Measurements from ENCODE around the gene IGSF22. TPM values are rescaled to one million over a fixed set of nuclear protein-coding genes. Genes with fewer than 3 reads are reported as not detected.

The IGSF22 gene
- total and polyA plus RNA-seq, 2 of the 8 experiments (the other 6 are each of a cell fraction or from before 2014, with no cell fraction given): 0.14 TPM; not detected in 1

DNA sequence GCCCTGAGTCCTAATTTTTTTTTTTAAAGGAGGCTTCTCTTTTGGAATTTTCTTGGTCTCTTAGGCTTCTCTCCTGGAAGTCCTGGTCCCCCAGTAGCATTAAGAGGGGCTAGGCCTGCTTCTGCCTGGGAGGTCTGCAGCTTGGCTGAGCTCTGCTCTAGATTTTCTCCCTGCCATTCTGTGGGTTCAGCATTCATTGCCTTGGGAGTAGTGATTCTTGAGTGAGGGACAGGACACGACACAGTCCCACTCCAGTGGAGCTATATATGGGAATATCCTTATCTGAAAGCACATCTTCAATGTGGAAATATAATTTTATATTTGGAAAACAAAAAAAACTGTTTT, 3.7 kb downstream of the IGSF22 start:
- no peak overlapping the region for H2BK5ac ChIP-seq (ENCODE audit: low read depth, low read length)
- H3K36me3 ChIP-seq (ENCODE audit: control insufficient read depth in 2 of 4, insufficient read depth in 4 of 4, low read length in 3 of 4): no peaks in the 10 kb centered on the region
- H4K5ac ChIP-seq (ENCODE audit: insufficient read length, low read depth, low read length): no peak overlapping the region
- H4K8ac ChIP-seq (ENCODE audit: extremely low read depth, insufficient read depth, low read length): no peak overlapping the region
- H3K9ac ChIP-seq (replicated peaks in 1 of 4; ENCODE audit: extremely low read depth in 1 of 4, low read depth in 3 of 4, low read length in 3 of 4): no peak overlapping the region
- peak overlapping the region in 2 of 4 experiments; percentile 78 to 86; a peak in 2 of 8 replicates for H3K4me3 ChIP-seq (ENCODE audit: extremely low read depth in 1 of 4, insufficient read depth in 2 of 4, low read depth in 3 of 4, low read length in 4 of 4)
- no peak overlapping the region for H3K56ac ChIP-seq (replicated peaks; ENCODE audit: insufficient read length, low read depth, low read length)
- TF ChIP-seq SUZ12 (IDR thresholded peaks at IDR 0.05; ENCODE audit: low read length): no peak
- no peak for TF ChIP-seq TAF7 (optimal IDR thresholded peaks at IDR 0.05; ENCODE audit: borderline replicate concordance, low read depth, low read length)
- TF ChIP-seq ASH2L (IDR thresholded peaks at IDR 0.05; ENCODE audit: low read length): no peak
- H3K4me1 ChIP-seq (replicated peaks in 1 of 4; ENCODE audit: control insufficient read depth in 3 of 4, insufficient read depth in 4 of 4, low read length in 3 of 4): peaks cover 0 to 17% (median 12%) of the 10 kb centered on the region in 4 experiments; a peak in 5 of 7 replicates
- no peak overlapping the region for H3K4ac ChIP-seq (replicated peaks; ENCODE audit: insufficient read length, low read depth, low read length)
- no peak overlapping the region for H3K14ac ChIP-seq (ENCODE audit: insufficient read length)
- no peaks in the 10 kb centered on the region for H3K79me1 ChIP-seq (ENCODE audit: low read depth, low read length)
- no peak overlapping the region for H2BK20ac ChIP-seq (ENCODE audit: low read length)
- H3K18ac ChIP-seq (ENCODE audit: extremely low read depth, low read length): no peak overlapping the region; the same call in 1 of the 2 replicates
- no peak overlapping the region for H3K27ac ChIP-seq (ENCODE audit: low read depth, low read length)
- no peak overlapping the region for H3K23ac ChIP-seq (ENCODE audit: insufficient read length)
- FAIRE-seq (peak; percentile 48), DNase-seq (ENCODE audit: low read depth in 1 of 2, low spot score in 2 of 2) (no peak)
- no peak overlapping the region for H2BK12ac ChIP-seq (ENCODE audit: low read depth, low read length)
- no peaks in the 10 kb centered on the region for H3K79me2 ChIP-seq (ENCODE audit: control insufficient read depth in 1 of 2, insufficient read depth in 2 of 2, low read length in 2 of 2)
- no peak overlapping the region for H2BK120ac ChIP-seq (replicated peaks; ENCODE audit: low read depth, low read length)
- no peak overlapping the region for H2AK5ac ChIP-seq (ENCODE audit: low read depth, low read length)
- no peaks in the 10 kb centered on the region for H3K9me3 ChIP-seq (ENCODE audit: insufficient read depth in 2 of 2, low read depth in 1 of 2, low read length in 1 of 2)
- CTCF ChIA-PET (ENCODE audit: partially characterized antibody): interaction anchor here (0.6 to 11.9 kb wide), 46 partner anchors 8 to 1902 kb away, joined by 3 to 225 read pairs (median 5); partner anchors contain the start of genes GTF2H1, HPS5, LDHA and MISFA
- no peak overlapping the region for H4K91ac ChIP-seq (replicated peaks; ENCODE audit: insufficient read length, low read length)
- POLR2A ChIA-PET (ENCODE audit: partially characterized antibody): interaction anchor here (0.7 to 2.6 kb wide), 3 partner anchors 16 to 196 kb away, joined by 6 to 10 read pairs (median 6); partner anchors contain the start of genes TMEM86A and TSG101
- H3K4me2 ChIP-seq (ENCODE audit: insufficient read depth in 1 of 2, low read depth in 2 of 2, low read length in 2 of 2): peak overlapping the region; percentile 78 to 100; a peak in 3 of 4 replicates
- no peaks in the 10 kb centered on the region for H4K20me1 ChIP-seq (replicated peaks in 1 of 2; ENCODE audit: control insufficient read depth in 1 of 2, insufficient read depth in 2 of 2, low read length in 2 of 2)
- no peak overlapping the region for H2AFZ ChIP-seq (ENCODE audit: low read length)
- no peak overlapping the region for H2BK15ac ChIP-seq (ENCODE audit: low read length)
- peaks cover 0 to 9% (median 2%) of the 10 kb centered on the region in 4 experiments; a peak in 2 of 7 replicates for H3K27me3 ChIP-seq (replicated peaks in 1 of 4; ENCODE audit: control insufficient read depth in 3 of 4, extremely low read depth in 1 of 4, insufficient read depth in 3 of 4, low read length in 3 of 4)
- peaks cover 13% of the 10 kb centered on the region for H3K23me2 ChIP-seq (ENCODE audit: low read depth, low read length)
- 64% methylated on average over 1 of the region's 1 CpG; no CpG with 5 or more reads in 1 of the 2 experiments for WGBS, 2 experiments (ENCODE audit: extremely low coverage in 1 of 2, insufficient coverage in 1 of 2, insufficient read length in 1 of 2, insufficient replicate concordance in 2 of 2, low coverage in 1 of 2, low lambda C conversion rate in 2 of 2, missing lambda C conversion rate in 1 of 2)
